ENCODE measurements around the gene NEUROG2.
"Not testable (repeated sequence)": the region's sequence is repeated elsewhere in the genome, so short reads cannot be mapped to it uniquely, and the experiment has no call there.

Gene NEUROG2

DNA sequence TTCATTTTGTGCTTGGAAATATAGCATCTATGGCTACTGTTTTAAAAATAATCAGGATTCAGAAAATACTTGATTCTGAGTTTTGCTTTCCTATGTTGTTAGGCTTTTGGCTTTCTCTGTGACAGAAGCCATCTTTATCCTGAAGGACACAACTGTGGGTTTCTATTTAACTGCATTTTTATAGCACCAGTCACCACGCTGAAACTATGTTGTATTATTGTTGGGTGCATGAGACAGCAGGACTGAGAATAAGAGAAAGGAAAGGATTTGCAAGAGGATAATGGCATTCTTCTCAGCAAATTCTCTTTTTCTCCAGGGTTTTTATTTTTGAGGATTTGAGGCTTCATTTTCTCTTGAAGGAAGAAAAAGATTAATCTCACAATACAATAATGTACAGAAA lies 10.1 kb upstream of the NEUROG2 start:
- Histone ChIP-seq H3K9ac (ENCODE audit: low read length) (no peak overlapping the region), H3K9me3 (ENCODE audit: insufficient read depth, low read length) (no peaks in the 10 kb centered on the region), H4K20me1 (ENCODE audit: insufficient read depth, low read length) (no peaks in the 10 kb centered on the region), H3K4me1 (ENCODE audit: low read length) (peaks cover 21% of the 10 kb centered on the region), H3K79me2 (ENCODE audit: low read length) (no peaks in the 10 kb centered on the region), H3K4me3 (ENCODE audit: low read length) (no peak overlapping the region), H3K36me3 (replicated peaks; ENCODE audit: low read depth, low read length) (no peaks in the 10 kb centered on the region), H3K4me2 (ENCODE audit: low read length) (no peak overlapping the region), H3K27ac (ENCODE audit: low read length) (no peak overlapping the region), H2AFZ (ENCODE audit: low read depth, low read length) (no peak overlapping the region), H3K27me3 (ENCODE audit: low read depth, low read length) (peaks cover 12% of the 10 kb centered on the region)
- TF ChIP-seq, protein P1, sequence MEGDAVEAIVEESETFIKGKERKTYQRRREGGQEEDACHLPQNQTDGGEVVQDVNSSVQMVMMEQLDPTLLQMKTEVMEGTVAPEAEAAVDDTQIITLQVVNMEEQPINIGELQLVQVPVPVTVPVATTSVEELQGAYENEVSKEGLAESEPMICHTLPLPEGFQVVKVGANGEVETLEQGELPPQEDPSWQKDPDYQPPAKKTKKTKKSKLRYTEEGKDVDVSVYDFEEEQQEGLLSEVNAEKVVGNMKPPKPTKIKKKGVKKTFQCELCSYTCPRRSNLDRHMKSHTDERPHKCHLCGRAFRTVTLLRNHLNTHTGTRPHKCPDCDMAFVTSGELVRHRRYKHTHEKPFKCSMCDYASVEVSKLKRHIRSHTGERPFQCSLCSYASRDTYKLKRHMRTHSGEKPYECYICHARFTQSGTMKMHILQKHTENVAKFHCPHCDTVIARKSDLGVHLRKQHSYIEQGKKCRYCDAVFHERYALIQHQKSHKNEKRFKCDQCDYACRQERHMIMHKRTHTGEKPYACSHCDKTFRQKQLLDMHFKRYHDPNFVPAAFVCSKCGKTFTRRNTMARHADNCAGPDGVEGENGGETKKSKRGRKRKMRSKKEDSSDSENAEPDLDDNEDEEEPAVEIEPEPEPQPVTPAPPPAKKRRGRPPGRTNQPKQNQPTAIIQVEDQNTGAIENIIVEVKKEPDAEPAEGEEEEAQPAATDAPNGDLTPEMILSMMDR (IDR thresholded peaks at IDR 0.05; ENCODE audit: low read depth, low read length), result no peak
- TF ChIP-seq EZH2phosphoT487 (IDR thresholded peaks at IDR 0.05; ENCODE audit: low read depth), result no peak

DNA sequence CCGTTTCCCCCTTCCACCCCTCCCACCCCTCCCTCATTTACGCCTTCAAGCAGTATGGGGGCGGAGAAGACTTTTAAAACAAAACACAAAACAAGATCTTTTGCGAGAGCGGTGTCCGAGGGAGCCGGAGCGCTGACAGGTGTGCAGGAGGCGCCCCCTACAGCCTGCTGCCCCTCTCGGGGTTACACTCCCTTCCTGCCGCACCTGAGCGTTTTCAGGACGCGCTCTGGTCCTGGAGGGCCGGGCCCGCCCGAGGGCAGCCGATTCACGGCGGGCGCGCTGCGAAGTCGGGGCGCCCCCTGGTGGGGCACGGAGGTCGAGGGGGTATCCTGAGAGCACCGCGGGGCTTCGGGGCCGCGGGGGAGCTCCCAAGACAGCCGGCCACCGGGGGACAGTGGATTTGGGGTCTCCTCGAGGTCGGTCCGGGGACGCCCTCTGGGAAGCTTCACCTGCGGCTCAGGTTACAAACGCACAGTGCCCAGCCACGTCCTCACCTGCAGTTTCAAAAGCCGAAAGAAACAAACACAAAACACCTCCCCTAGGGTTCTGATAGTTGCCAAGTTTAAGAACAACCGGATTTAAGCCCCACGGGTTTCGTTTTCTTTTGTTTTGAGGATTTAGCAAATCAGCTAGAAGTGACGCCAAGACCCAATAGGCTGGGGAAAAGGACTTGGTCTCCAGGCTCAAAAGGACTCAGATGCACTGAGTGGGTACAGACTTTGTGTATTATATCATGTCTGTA lies 8.0 kb upstream of the NEUROG2 start:
- Histone ChIP-seq H3K4me1 (ENCODE audit: low read length) (peaks cover 28% of the 10 kb centered on the region), H3K79me2 (ENCODE audit: low read length) (no peaks in the 10 kb centered on the region), H3K9me3 (ENCODE audit: insufficient read depth, low read length) (no peaks in the 10 kb centered on the region), H3K36me3 (replicated peaks; ENCODE audit: low read depth, low read length) (no peaks in the 10 kb centered on the region), H3K4me3 (ENCODE audit: low read length) (peak overlapping the region; percentile 80), H2AFZ (ENCODE audit: low read depth, low read length) (peak overlapping the region; percentile 93), H3K27ac (ENCODE audit: low read length) (no peak overlapping the region), H3K9ac (ENCODE audit: low read length) (peak overlapping the region; percentile 53), H4K20me1 (ENCODE audit: insufficient read depth, low read length) (no peaks in the 10 kb centered on the region), H3K27me3 (ENCODE audit: low read depth, low read length) (peaks cover 33% of the 10 kb centered on the region), H3K4me2 (ENCODE audit: low read length) (peak overlapping the region; percentile 84)
- no peak for TF ChIP-seq EZH2phosphoT487 (IDR thresholded peaks at IDR 0.05; ENCODE audit: low read depth)
- TF ChIP-seq, protein P1 (IDR thresholded peaks at IDR 0.05; ENCODE audit: low read depth, low read length), result peak; percentile 94

DNA sequence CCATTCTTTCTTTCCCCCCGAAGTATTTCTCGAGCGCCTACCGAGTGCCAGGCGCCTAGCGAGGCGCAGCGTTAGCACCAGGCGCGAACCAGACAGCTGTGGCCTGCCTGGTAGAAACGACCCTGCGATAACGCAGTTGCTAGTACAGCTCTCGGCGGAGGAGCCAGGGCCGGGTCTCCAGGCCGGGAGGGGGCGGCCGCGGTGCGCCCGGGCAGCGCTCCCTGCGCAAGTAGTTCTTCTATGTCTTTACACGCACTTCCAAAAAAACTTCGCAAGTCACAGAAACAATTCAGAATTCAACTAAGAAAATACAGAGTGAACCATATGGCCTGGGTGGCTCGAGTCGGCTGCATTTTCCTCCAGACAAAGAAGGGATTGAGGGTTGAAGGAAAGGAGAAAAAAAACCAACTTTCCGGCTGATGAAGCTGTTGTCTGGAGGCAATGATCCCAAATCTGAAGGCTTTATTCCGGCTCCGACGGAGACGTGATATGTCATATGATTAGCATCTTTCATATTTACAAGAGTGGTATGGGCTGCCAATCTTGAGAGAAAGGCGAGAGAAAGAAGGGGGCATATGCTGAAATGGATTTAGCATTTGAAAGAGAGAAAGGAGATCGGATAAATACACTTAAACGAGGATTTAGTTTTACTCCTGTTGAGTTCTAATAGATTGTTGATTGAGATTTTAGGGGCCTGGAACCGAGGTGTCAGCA lies 7.2 kb upstream of the NEUROG2 start:
- H3K4me2 ChIP-seq (ENCODE audit: low read length), result peak overlapping the region; percentile 84

DNA sequence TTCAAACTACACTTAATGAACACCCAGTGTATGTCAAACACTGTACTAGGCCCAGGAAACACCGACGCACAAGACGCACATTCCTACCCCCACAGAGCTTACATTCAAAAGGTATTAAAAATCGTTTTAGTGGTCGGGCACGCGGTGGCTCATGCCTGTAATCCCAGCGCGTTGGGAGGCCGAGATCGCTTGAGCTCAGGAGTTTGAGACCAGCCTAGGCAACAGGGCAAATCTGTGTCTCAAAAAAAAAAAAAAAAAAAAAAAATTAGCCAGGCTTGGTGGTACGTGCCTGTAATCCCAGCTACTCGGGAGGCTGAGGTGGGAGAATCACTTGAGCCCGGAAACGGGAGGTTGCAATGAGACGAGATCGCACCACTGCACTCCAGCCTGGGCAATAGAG lies 6.5 kb upstream of the NEUROG2 start:
- not testable (repeated sequence) for H3K79me2 ChIP-seq (ENCODE audit: low read length); H3K9ac ChIP-seq (ENCODE audit: low read length); H3K27ac ChIP-seq (ENCODE audit: low read length); H4K20me1 ChIP-seq (ENCODE audit: insufficient read depth, low read length); H3K9me3 ChIP-seq (ENCODE audit: insufficient read depth, low read length); H3K36me3 ChIP-seq (replicated peaks; ENCODE audit: low read depth, low read length)
- Histone ChIP-seq H2AFZ (ENCODE audit: low read depth, low read length) (0 out of 2 replicates have a peak overlapping the region, but pooled peaks have one; percentile 88), H3K4me2 (ENCODE audit: low read length) (peak overlapping the region; percentile 84), H3K4me1 (ENCODE audit: low read length) (peaks cover 40% of the 10 kb centered on the region), H3K27me3 (ENCODE audit: low read depth, low read length) (peaks cover 48% of the 10 kb centered on the region), H3K4me3 (ENCODE audit: low read length) (peak overlapping the region; percentile 80)

More for the DNA sequence above, 7.2 kb upstream of the NEUROG2 start:
- Histone ChIP-seq H3K79me2 (ENCODE audit: low read length) (no peaks in the 10 kb centered on the region), H3K4me1 (ENCODE audit: low read length) (peaks cover 32% of the 10 kb centered on the region), H3K27me3 (ENCODE audit: low read depth, low read length) (peaks cover 41% of the 10 kb centered on the region), H3K36me3 (replicated peaks; ENCODE audit: low read depth, low read length) (no peaks in the 10 kb centered on the region), H3K4me3 (ENCODE audit: low read length) (peak overlapping the region; percentile 80), H4K20me1 (ENCODE audit: insufficient read depth, low read length) (no peaks in the 10 kb centered on the region), H3K9me3 (ENCODE audit: insufficient read depth, low read length) (no peaks in the 10 kb centered on the region), H3K27ac (ENCODE audit: low read length) (no peak overlapping the region), H2AFZ (ENCODE audit: low read depth, low read length) (peak overlapping the region; percentile 88), H3K9ac (ENCODE audit: low read length) (peak overlapping the region; percentile 41)
- no peak for TF ChIP-seq EZH2phosphoT487 (IDR thresholded peaks at IDR 0.05; ENCODE audit: low read depth)
- TF ChIP-seq, protein P1 (IDR thresholded peaks at IDR 0.05; ENCODE audit: low read depth, low read length), result peak; percentile 53
